CD4-positive, alpha-beta T cell treated with Interleukin-12 subunit alpha and Interleukin-12 subunit beta, for 1 hour (primary cell): ENCODE results near the gene EFCAB6.

Experiments
- DNase-seq: peaks from one replicate; pipeline ENCODE4 v3.0.0-alpha.2; 2020

EFCAB6 gene

GRCh38 chr22:43829904-43830851 lies 18.1 kb upstream of the EFCAB6 start:
- no peak for DNase-seq

- no peak for DNase-seq
Observed at GRCh38 chr22:43828998-43829782, 17.1 kb upstream of the EFCAB6 start.

GRCh38 chr22:43828725-43828997 lies 16.6 kb upstream of the EFCAB6 start:
- no peak for DNase-seq

GRCh38 chr22:43827926-43828724 lies 16.0 kb upstream of the EFCAB6 start:
- no peak for DNase-seq

GRCh38 chr22:43827003-43827735 lies 15.1 kb upstream of the EFCAB6 start:
- DNase-seq = no peak

GRCh38 chr22:43826142-43827002 lies 14.3 kb upstream of the EFCAB6 start:
- no peak for DNase-seq

GRCh38 chr22:43825651-43826050 lies 13.5 kb upstream of the EFCAB6 start:
- no peak for DNase-seq

- DNase-seq = no peak
Observed at GRCh38 chr22:43824724-43825420, 12.8 kb upstream of the EFCAB6 start.

GRCh38 chr22:43823911-43824665 lies 12.0 kb upstream of the EFCAB6 start:
- DNase-seq = no peak

- no peak for DNase-seq
Observed at GRCh38 chr22:43823353-43823908, 11.3 kb upstream of the EFCAB6 start.

GRCh38 chr22:43821606-43822425 lies 9.7 kb upstream of the EFCAB6 start:
- no peak for DNase-seq

- DNase-seq = no peak
Observed at GRCh38 chr22:43820651-43821305, 8.7 kb upstream of the EFCAB6 start.

GRCh38 chr22:43819931-43820640 lies 8.0 kb upstream of the EFCAB6 start:
- no peak for DNase-seq

- DNase-seq = no peak
Observed at GRCh38 chr22:43819421-43819921, 7.4 kb upstream of the EFCAB6 start.

GRCh38 chr22:43818981-43819380 lies 6.9 kb upstream of the EFCAB6 start:
- no peak for DNase-seq

GRCh38 chr22:43817402-43817801 lies 5.3 kb upstream of the EFCAB6 start:
- no peak for DNase-seq

GRCh38 chr22:43814264-43814663 lies 2.2 kb upstream of the EFCAB6 start:
- no peak for DNase-seq
